NCI-H69 (cell line): Measurements from ENCODE around the gene ZFP3.
"Not testable (repeated sequence)": the region's sequence is repeated elsewhere in the genome, so short reads cannot be mapped to it uniquely, and the experiment has no call there.

Experiments used
- DNase-seq: peaks from one replicate; lab custom pipeline; 2025; lab: John Stamatoyannopoulos, UW

Gene ZFP3

GRCh38 chr17:5124896-5125295 is 46.6 kb downstream of the ZFP3 start:
- peak; percentile 31 for DNase-seq

GRCh38 chr17:5126719-5127488 is 48.6 kb downstream of the ZFP3 start:
- no peak for DNase-seq

GRCh38 chr17:5127910-5128309 is 49.6 kb downstream of the ZFP3 start:
- DNase-seq, result no peak

- DNase-seq, result not testable (repeated sequence)
Observed at GRCh38 chr17:5128387-5128786, 50.1 kb downstream of the ZFP3 start.

- no peak for DNase-seq
Observed at GRCh38 chr17:5128905-5129535, 50.8 kb downstream of the ZFP3 start.

GRCh38 chr17:5129770-5130169 is 51.5 kb downstream of the ZFP3 start:
- not testable (repeated sequence) for DNase-seq

GRCh38 chr17:5130261-5130660 is 52.0 kb downstream of the ZFP3 start:
- DNase-seq, result not testable (repeated sequence)

- DNase-seq, result not testable (repeated sequence)
Observed at GRCh38 chr17:5130687-5131086, 52.4 kb downstream of the ZFP3 start.

- no peak for DNase-seq
Observed at GRCh38 chr17:5131146-5131715, 53.0 kb downstream of the ZFP3 start.

GRCh38 chr17:5131799-5132502 is 53.7 kb downstream of the ZFP3 start:
- DNase-seq, result not testable (repeated sequence)

- not testable (repeated sequence) for DNase-seq
Observed at GRCh38 chr17:5132503-5133225, 54.4 kb downstream of the ZFP3 start.

- DNase-seq, result no peak
Observed at GRCh38 chr17:5133311-5133710, 55.0 kb downstream of the ZFP3 start.

- not testable (repeated sequence) for DNase-seq
Observed at GRCh38 chr17:5133961-5134360, 55.7 kb downstream of the ZFP3 start.

GRCh38 chr17:5134571-5134970 is 56.3 kb downstream of the ZFP3 start:
- DNase-seq, result not testable (repeated sequence)

- DNase-seq, result not testable (repeated sequence)
Observed at GRCh38 chr17:5135131-5135712, 57.0 kb downstream of the ZFP3 start.

- DNase-seq, result no peak
Observed at GRCh38 chr17:5135726-5136579, 57.7 kb downstream of the ZFP3 start.

GRCh38 chr17:5136580-5137412 is 58.5 kb downstream of the ZFP3 start:
- DNase-seq, result not testable (repeated sequence)

- DNase-seq, result not testable (repeated sequence)
Observed at GRCh38 chr17:5137511-5138197, 59.4 kb downstream of the ZFP3 start.

GRCh38 chr17:5138198-5138544 is 59.9 kb downstream of the ZFP3 start:
- not testable (repeated sequence) for DNase-seq
